Spleen (tissue), 7 donors: ENCODE data around the gene GAD1.

ENCODE experiments used
- CTCF ChIP-seq, 11 experiments: fragments of 200-600 bp in 7 of 11; fragments of 450-650 bp in 4 of 11; sonication (generic) in 4 of 11; IDR thresholded peaks in 8 of 11; conservative IDR thresholded peaks in 3 of 11; 1 replicate in 7 of 11; 2 replicates in 4 of 11; pipeline versions ENCODE4 v1.4.0 to v1.8.0; 2016 to 2021; ENCODE audit warnings: antibody characterized with exemption in 11 of 11, inconsistent platforms in 4 of 11, mild to moderate bottlenecking in 1 of 11
- POLR2A ChIP-seq, 3 donors: fragments of 450-650 bp; IDR thresholded peaks; one replicate each; pipeline ENCODE4 v1.5.1; 2017; ENCODE audit warnings: antibody characterized with exemption in 3 of 3, mild to moderate bottlenecking in 1 of 3
- POLR2AphosphoS5 ChIP-seq, 3 donors: sonication (generic); formaldehyde crosslinking; IDR thresholded peaks; one replicate each; pipeline ENCODE4 v1.5.1; 2017; ENCODE audit warnings: antibody characterized with exemption in 3 of 3
- donor health status: DM: no; HTN: no; CAD: no; lungs with moderate emphysema.
- donor health status: DM: no; HTN: no; CAD: no.
- donor health status: DM: no; HTN: no; CAD: no.

DNA sequence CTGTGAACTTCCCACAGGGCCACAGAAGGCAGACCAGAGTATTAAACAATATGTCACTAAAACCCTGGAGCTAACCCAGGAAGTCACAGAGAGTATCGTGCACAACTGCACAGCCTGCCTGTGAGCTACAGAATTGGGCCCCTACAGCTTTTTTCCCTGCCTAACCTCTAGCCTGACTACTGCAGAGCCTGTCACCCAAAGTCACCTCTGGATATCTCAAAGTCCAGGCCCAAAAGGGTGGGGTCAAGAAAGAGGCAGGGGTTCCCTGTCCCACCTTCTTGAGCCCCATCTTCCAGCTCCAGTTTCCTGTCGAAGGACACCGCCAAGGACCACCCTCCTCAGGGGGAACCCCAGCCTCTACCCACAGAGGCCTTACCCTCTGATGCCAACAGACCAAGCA is 13.5 kb downstream of the GAD1 start:
- TF ChIP-seq CTCF (IDR thresholded peaks at IDR 0.05 in 8 of 11, conservative IDR thresholded peaks at IDR 0.05 in 3 of 11), result no peak
- no peak for TF ChIP-seq POLR2A (IDR thresholded peaks at IDR 0.05)
- no peak for TF ChIP-seq POLR2AphosphoS5 (IDR thresholded peaks at IDR 0.05)
